GM12801 (cell line): ENCODE data around the gene G6PC1.

ENCODE experiments used
- TF ChIP-seq, protein P1 (sequence below): IDR thresholded peaks from one replicate; pipeline ENCODE4 v1.5.1; 2011; ENCODE audit warnings: control low read depth; ENCODE audit not compliant: insufficient read length; ENCODE audit errors: extremely low read depth

The G6PC1 gene

DNA sequence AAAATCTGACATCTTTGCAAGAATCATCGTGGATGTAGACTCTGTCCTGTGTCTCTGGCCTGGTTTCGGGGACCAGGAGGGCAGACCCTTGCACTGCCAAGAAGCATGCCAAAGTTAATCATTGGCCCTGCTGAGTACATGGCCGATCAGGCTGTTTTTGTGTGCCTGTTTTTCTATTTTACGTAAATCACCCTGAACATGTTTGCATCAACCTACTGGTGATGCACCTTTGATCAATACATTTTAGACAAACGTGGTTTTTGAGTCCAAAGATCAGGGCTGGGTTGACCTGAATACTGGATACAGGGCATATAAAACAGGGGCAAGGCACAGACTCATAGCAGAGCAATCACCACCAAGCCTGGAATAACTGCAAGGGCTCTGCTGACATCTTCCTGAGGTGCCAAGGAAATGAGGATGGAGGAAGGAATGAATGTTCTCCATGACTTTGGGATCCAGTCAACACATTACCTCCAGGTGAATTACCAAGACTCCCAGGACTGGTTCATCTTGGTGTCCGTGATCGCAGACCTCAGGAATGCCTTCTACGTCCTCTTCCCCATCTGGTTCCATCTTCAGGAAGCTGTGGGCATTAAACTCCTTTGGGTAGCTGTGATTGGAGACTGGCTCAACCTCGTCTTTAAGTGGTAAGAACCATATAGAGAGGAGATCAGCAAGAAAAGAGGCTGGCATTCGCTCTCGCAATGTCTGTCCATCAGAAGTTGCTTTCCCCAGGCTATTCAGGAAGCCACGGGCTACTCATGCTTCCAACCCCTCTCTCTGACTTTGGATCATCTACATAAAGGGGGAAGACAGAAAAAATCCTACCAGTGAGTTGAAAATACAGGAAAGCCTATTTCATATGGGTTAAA is at the start of gene G6PC1:
G6PC1 (plus strand) TSS at position 340 of the 872 bp plus-strand sequence; CDS start at position 418, 78 bp downstream.
- TF ChIP-seq, protein P1, sequence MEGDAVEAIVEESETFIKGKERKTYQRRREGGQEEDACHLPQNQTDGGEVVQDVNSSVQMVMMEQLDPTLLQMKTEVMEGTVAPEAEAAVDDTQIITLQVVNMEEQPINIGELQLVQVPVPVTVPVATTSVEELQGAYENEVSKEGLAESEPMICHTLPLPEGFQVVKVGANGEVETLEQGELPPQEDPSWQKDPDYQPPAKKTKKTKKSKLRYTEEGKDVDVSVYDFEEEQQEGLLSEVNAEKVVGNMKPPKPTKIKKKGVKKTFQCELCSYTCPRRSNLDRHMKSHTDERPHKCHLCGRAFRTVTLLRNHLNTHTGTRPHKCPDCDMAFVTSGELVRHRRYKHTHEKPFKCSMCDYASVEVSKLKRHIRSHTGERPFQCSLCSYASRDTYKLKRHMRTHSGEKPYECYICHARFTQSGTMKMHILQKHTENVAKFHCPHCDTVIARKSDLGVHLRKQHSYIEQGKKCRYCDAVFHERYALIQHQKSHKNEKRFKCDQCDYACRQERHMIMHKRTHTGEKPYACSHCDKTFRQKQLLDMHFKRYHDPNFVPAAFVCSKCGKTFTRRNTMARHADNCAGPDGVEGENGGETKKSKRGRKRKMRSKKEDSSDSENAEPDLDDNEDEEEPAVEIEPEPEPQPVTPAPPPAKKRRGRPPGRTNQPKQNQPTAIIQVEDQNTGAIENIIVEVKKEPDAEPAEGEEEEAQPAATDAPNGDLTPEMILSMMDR = no peak

DNA sequence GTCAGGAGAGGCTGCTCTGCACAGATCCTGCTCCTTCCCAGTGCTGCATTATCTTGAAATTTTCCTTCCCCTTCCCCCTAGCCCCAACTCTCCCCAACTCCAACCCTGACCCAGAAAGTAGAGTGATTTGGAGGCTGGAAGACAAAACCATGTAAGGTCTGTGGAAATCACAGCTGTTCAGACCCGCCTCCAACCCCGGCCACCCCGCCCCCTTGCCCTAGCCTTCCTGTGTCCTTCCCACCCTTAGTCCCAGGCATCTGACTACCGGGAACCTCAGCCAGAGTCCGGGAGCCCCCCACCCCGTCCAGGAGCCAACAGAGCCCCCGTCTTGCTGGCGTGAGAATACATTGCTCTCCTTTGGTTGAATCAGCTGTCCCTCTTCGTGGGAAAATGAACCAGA is 49.6 kb upstream of the G6PC1 start, which contains the start of gene AOC3:
AOC3 (plus strand) TSS at position 246 of the 400 bp plus-strand sequence; CDS start at position 391, 145 bp downstream.
- TF ChIP-seq, protein P1 = no peak

DNA sequence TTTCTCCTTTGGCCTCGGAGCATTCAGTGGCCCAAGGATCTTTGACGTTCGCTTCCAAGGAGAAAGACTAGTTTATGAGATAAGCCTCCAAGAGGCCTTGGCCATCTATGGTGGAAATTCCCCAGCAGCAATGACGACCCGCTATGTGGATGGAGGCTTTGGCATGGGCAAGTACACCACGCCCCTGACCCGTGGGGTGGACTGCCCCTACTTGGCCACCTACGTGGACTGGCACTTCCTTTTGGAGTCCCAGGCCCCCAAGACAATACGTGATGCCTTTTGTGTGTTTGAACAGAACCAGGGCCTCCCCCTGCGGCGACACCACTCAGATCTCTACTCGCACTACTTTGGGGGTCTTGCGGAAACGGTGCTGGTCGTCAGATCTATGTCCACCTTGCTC is 48.2 kb upstream of the G6PC1 start:
- TF ChIP-seq, protein P1 = no peak

DNA sequence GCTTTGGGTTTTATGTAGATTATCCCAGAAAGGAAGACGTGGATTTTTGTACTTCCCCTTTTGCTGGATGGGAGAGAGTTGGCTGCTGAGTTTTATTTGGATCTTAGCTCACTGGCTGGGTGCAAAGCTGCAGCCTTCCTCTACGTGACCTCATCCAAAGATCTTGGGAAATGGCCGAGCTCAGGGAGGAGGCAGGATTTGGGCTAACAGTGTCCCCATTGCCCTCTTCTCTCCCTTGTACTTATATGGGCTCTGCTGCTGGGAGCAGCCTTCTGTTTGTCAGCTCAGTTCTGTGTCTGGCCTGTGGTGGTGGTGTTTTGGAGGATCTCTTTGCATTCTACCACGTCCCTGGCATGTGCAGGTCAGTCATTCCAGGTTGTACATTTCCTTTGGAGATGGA is 47.6 kb upstream of the G6PC1 start:
- TF ChIP-seq, protein P1 = no peak

DNA sequence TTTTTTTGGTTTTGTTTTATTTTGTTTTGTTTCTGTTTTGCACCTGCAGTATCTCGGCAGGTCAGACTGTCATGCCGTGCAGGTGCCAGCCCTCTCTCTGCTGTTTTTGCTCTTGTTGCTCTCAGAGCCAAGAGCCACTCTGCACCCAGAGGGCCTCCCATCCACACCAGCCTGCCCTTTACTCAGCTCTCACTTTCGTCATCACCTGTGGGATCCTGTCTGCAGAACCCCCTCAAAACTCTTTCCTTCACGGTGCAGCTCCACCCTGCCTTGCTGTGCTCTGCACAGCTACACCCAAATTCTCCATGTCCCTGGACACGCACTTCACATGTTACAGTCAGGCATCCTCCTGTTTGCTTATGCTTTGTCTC is 47.0 kb upstream of the G6PC1 start:
- TF ChIP-seq, protein P1 = no peak

DNA sequence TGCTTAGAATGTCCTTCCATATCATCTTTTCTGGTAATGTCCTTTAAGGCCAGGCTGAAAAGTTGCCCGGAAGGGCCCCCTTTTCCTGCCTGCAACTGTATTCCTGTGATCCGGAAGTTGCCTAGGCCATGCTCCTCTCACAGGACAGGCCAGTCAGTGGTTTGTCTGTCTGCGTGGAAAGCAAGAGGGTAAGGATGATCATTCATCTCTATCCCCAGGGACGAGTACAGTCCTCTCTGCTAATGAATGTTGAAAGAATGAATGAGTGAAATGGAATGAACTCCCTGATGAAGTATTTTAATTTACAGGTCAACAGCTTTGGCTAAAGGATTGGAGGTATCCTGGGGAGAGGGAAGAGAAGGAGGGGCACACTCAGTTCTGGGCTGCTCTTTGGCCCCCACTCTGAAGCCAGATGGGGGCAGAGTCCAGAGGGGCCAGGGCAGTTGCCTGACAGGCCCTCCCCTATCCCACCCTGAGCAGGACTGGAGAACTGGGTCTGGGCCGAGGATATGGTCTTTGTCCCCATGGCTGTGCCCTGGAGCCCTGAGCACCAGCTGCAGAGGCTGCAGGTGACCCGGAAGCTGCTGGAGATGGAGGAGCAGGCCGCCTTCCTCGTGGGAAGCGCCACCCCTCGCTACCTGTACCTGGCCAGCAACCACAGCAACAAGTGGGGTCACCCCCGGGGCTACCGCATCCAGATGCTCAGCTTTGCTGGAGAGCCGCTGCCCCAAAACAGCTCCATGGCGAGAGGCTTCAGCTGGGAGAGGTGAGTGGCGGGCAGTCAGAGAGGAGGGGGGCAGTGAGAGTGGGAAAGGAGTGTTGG is 46.4 kb upstream of the G6PC1 start:
- TF ChIP-seq, protein P1 = no peak

DNA sequence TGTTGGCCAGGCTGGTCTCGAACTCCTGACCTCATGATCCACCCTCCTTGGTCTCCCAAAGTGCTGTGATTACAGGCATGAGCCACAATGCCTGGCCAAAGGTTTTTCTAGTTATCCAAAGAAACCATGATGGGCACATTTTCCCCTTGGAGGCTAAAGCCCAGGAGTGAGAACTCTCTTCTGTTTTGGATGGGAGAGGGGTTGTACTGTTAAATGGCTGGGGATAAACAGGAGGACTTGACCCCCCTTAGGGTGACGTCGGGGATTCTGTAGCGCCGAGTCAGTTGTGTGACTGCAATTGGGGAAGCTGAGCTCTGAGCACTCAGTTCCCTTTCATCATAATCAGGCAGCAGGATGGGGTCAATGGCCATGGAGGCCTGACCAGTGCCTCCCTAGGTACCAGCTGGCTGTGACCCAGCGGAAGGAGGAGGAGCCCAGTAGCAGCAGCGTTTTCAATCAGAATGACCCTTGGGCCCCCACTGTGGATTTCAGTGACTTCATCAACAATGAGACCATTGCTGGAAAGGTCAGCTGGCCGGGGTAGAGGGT is 45.5 kb upstream of the G6PC1 start:
- TF ChIP-seq, protein P1 = no peak
